IMR-90 (cell line): Measurements from ENCODE around the gene PRR22. TPM values are rescaled to one million over a fixed set of nuclear protein-coding genes. Genes with fewer than 3 reads are reported as not detected.

Experiments
- ATAC-seq: fragments of 200-7000 bp; cut with Tn5 transposase; 2 replicates; pipeline ENCODE4 v1.9.1; 2020; ENCODE audit warnings: low read depth, mild to moderate bottlenecking, moderate library complexity
- BruUV-seq: library from RNA; stranded (reverse); fragments of 400-500 nt; replicated peaks from 2 replicates; lab custom pipeline; 2021; lab: Mats Ljungman, UMichigan
- CTCF ChIA-PET: fragments of 300-600 bp; formaldehyde crosslinking; extraction: SDS; loops from one replicate; lab custom pipeline; 2021; ENCODE audit warnings: antibody characterized with exemption; lab: Yijun Ruan, JAX
- POLR2A ChIA-PET: fragments of 300-600 bp; sonication (Branson Sonifier 250); formaldehyde crosslinking; loops from one replicate; lab custom pipeline; 2022; ENCODE audit warnings: antibody characterized with exemption; ENCODE audit not compliant: unreplicated experiment; lab: Charles Lee
- DNase-seq: peaks from one replicate; pipeline ENCODE4 v3.0.0; 2013
- H2AFZ ChIP-seq: replicated peaks from 2 replicates; pipeline ENCODE3; 2013; ENCODE audit warnings: low read length, mild to moderate bottlenecking; ENCODE audit not compliant: poor library complexity
- H2AK5ac ChIP-seq: 2 replicates; pipeline ENCODE4 v1.6.1; 2013; ENCODE audit warnings: low read depth, low read length, inconsistent platforms
- H2AK9ac ChIP-seq: replicated peaks from 2 replicates; pipeline ENCODE3; 2013; ENCODE audit warnings: mild to moderate bottlenecking, low read depth, low read length, moderate library complexity; ENCODE audit not compliant: poor library complexity
- H2BK120ac ChIP-seq: 2 replicates; pipeline ENCODE4 v1.6.1; 2013; ENCODE audit warnings: low read depth, low read length, inconsistent platforms
- H2BK15ac ChIP-seq: 3 replicates; pipeline ENCODE4 v1.6.1; 2013; ENCODE audit warnings: low read depth, low read length, inconsistent platforms
- H2BK20ac ChIP-seq: 2 replicates; pipeline ENCODE4 v1.6.1; 2013; ENCODE audit warnings: low read depth, mild to moderate bottlenecking, inconsistent platforms, low read length, moderate library complexity
- H2BK5ac ChIP-seq: 2 replicates; pipeline ENCODE4 v1.6.1; 2013; ENCODE audit warnings: mild to moderate bottlenecking, low read depth, low read length, inconsistent platforms; ENCODE audit not compliant: poor library complexity, severe bottlenecking
- H3K14ac ChIP-seq: replicated peaks from 2 replicates; pipeline ENCODE4 v1.6.1; 2013; ENCODE audit warnings: low read depth, low read length, inconsistent platforms
- H3K18ac ChIP-seq: 2 replicates; pipeline ENCODE4 v1.6.1; 2013; ENCODE audit warnings: low read depth, low read length, control low read depth
- H3K23ac ChIP-seq: 2 replicates; pipeline ENCODE4 v1.6.1; 2013; ENCODE audit warnings: low read depth, low read length, inconsistent platforms
- H3K27ac ChIP-seq: 2 replicates; pipeline ENCODE4 v1.5.1; 2013; ENCODE audit warnings: mild to moderate bottlenecking, control low read depth, low read length; ENCODE audit not compliant: insufficient read depth
- H3K27me3 ChIP-seq: 2 replicates; pipeline ENCODE4 v1.6.1; 2013; ENCODE audit warnings: low read length; ENCODE audit not compliant: control insufficient read depth, insufficient read depth
- H3K36me3 ChIP-seq: 2 replicates; pipeline ENCODE4 v1.6.1; 2013; ENCODE audit warnings: low read length, mixed read lengths; ENCODE audit not compliant: control insufficient read depth, insufficient read depth
- H3K4ac ChIP-seq: 2 replicates; pipeline ENCODE4 v1.6.1; 2013; ENCODE audit warnings: low read depth, low read length, inconsistent platforms
- H3K4me1 ChIP-seq: 2 replicates; pipeline ENCODE4 v1.6.1; 2013; ENCODE audit warnings: low read length, mixed read lengths; ENCODE audit not compliant: control insufficient read depth, insufficient read depth
- H3K4me2 ChIP-seq: 2 replicates; pipeline ENCODE4 v1.6.1; 2013; ENCODE audit warnings: low read depth, mild to moderate bottlenecking, control low read depth, low read length, moderate library complexity
- H3K4me3 ChIP-seq: 2 replicates; pipeline ENCODE4 v1.5.1; 2013; ENCODE audit warnings: low read depth, mild to moderate bottlenecking, control low read depth, low read length, moderate library complexity; ENCODE audit not compliant: insufficient read depth
- H3K56ac ChIP-seq: 2 replicates; pipeline ENCODE4 v1.6.1; 2013; ENCODE audit warnings: low read length, inconsistent platforms; ENCODE audit not compliant: insufficient read depth; ENCODE audit errors: extremely low read depth
- H3K79me1 ChIP-seq, 2 experiments: 2 replicates each; pipeline ENCODE4 v1.6.1; 2013; ENCODE audit warnings: low read length in 2 of 2, inconsistent platforms in 1 of 2, low read depth in 1 of 2
- H3K9ac ChIP-seq: 2 replicates; pipeline ENCODE4 v1.6.1; 2013; ENCODE audit warnings: low read depth, low read length, control low read depth
- H3K9me1 ChIP-seq: 2 replicates; pipeline ENCODE4 v1.6.1; 2013; ENCODE audit warnings: low read length, inconsistent platforms; ENCODE audit not compliant: insufficient read depth
- H3K9me3 ChIP-seq: 2 replicates; pipeline ENCODE4 v1.6.1; 2013; ENCODE audit warnings: low read length; ENCODE audit not compliant: control insufficient read depth, insufficient read depth
- H4K20me1 ChIP-seq: 2 replicates; pipeline ENCODE4 v1.6.1; 2013; ENCODE audit warnings: low read length, inconsistent platforms; ENCODE audit not compliant: insufficient read depth
- H4K5ac ChIP-seq: 2 replicates; pipeline ENCODE4 v1.6.1; 2013; ENCODE audit warnings: mild to moderate bottlenecking, low read depth, low read length, control low read depth
- H4K8ac ChIP-seq, 2 experiments: 2 replicates each; pipeline ENCODE4 v1.6.1; 2013; ENCODE audit warnings: low read depth in 2 of 2, low read length in 2 of 2, control low read depth in 1 of 2, inconsistent platforms in 1 of 2
- H4K91ac ChIP-seq: 2 replicates; pipeline ENCODE4 v1.6.1; 2013; ENCODE audit warnings: low read depth, low read length, inconsistent platforms; ENCODE audit not compliant: insufficient read depth
- BHLHE40 ChIP-seq: fragments of 150-350 bp; IDR thresholded peaks from 2 replicates; pipeline ENCODE4 v1.6.1; 2016; ENCODE audit warnings: mild to moderate bottlenecking, low read depth, low read length
- CEBPB ChIP-seq: IDR thresholded peaks from 2 replicates; pipeline ENCODE4 v1.6.1; 2012; ENCODE audit warnings: low read depth, low read length, improper control_type of control experiment
- CHD1 ChIP-seq: IDR thresholded peaks from 2 replicates; pipeline ENCODE4 v1.6.1; 2012; ENCODE audit warnings: low read depth, low read length, improper control_type of control experiment
- CTCF ChIP-seq: conservative IDR thresholded peaks from 2 replicates; pipeline ENCODE4 v1.5.1; 2012; ENCODE audit warnings: mild to moderate bottlenecking, low read depth, low read length, improper control_type of control experiment
- ELK1 ChIP-seq: fragments of 150-350 bp; IDR thresholded peaks from 2 replicates; pipeline ENCODE4 v1.6.1; 2016; ENCODE audit warnings: low read depth, mild to moderate bottlenecking, low read length, moderate library complexity, borderline replicate concordance
- MAFK ChIP-seq: IDR thresholded peaks from 2 replicates; pipeline ENCODE4 v1.6.1; 2012; ENCODE audit warnings: low read depth, low read length, improper control_type of control experiment
- MAZ ChIP-seq: IDR thresholded peaks from 2 replicates; pipeline ENCODE4 v1.6.1; 2012; ENCODE audit warnings: low read depth, mild to moderate bottlenecking, low read length, improper control_type of control experiment, moderate library complexity, borderline replicate concordance
- MXI1 ChIP-seq: IDR thresholded peaks from 2 replicates; pipeline ENCODE4 v1.6.1; 2012; ENCODE audit warnings: low read depth, mild to moderate bottlenecking, low read length, moderate library complexity, borderline replicate concordance
- NFE2L2 ChIP-seq: fragments of 150-350 bp; IDR thresholded peaks from 2 replicates; pipeline ENCODE4 v1.6.1; 2016; ENCODE audit warnings: low read depth, mild to moderate bottlenecking, low read length
- POLR2A ChIP-seq: IDR thresholded peaks from 2 replicates; pipeline ENCODE4 v1.6.1; 2012; ENCODE audit warnings: mild to moderate bottlenecking, low read depth, low read length
- RAD21 ChIP-seq: IDR thresholded peaks from 2 replicates; pipeline ENCODE4 v1.6.1; 2012; ENCODE audit warnings: low read length, improper control_type of control experiment
- RCOR1 ChIP-seq: IDR thresholded peaks from 2 replicates; pipeline ENCODE4 v1.6.1; 2012; ENCODE audit warnings: mild to moderate bottlenecking, low read length, improper control_type of control experiment; ENCODE audit not compliant: insufficient replicate concordance
- SMC3 ChIP-seq: fragments of 150-350 bp; IDR thresholded peaks from 2 replicates; pipeline ENCODE4 v1.6.1; 2016; ENCODE audit warnings: low read depth, mild to moderate bottlenecking, antibody characterized with exemption, low read length, moderate library complexity
- USF2 ChIP-seq: fragments of 150-350 bp; IDR thresholded peaks from 2 replicates; pipeline ENCODE4 v1.6.1; 2017; ENCODE audit warnings: mild to moderate bottlenecking, antibody characterized with exemption, low read length, low read depth
- WGBS, 2 experiments: methylation state at CpG; one replicate each; pipeline versions ENCODE4 v1.1.5 to v1.1.7; 2013; ENCODE audit warnings: missing lambda C conversion rate in 2 of 2; ENCODE audit not compliant: insufficient read length in 1 of 2; ENCODE audit errors: extremely low coverage in 2 of 2; 5-methylcytosine and 5-hydroxymethylcytosine counted together
- dilution Hi-C: fragments of 300-500 bp; cut with HindIII; formaldehyde crosslinking; loops from one replicate; pipeline ENCODE4 v1.14.3; 2018; ENCODE audit warnings: low sequenced_read_pairs; ENCODE audit not compliant: unreplicated experiment
- in situ Hi-C: fragments of 300-500 bp; cut with MboI; formaldehyde crosslinking; loops from 3 replicates; pipeline ENCODE4 v1.14.3; 2019; ENCODE audit warnings: low sequenced_read_pairs, inconsistent platforms, mixed read lengths
- intact Hi-C: fragments of 100-400 bp; cut with micrococcal nuclease; formaldehyde crosslinking; loops from 2 replicates; pipeline ENCODE4 v1.10.0; 2022
- polyA plus RNA-seq, 3 experiments: library from polyadenylated mRNA; depleted of rRNA; stranded (reverse); fragments of >200 nt; gene quantifications; 2 replicates each; pipeline ENCODE4 v1.2.3, GENCODE V29; 2012; ENCODE audit warnings: low replicate concordance in 1 of 3
- total RNA-seq: library from RNA; depleted of rRNA; stranded (reverse); fragments of >200 nt; gene quantifications from 2 replicates; pipeline ENCODE4 v1.2.3, GENCODE V29; 2012

PRR22 gene
- total and polyA plus RNA-seq, 2 of the 4 experiments (the other 2 are of a cell fraction): 0.92 TPM; not detected in 1

GRCh38 chr19:5811117-5811516 lies 26.6 kb upstream of the PRR22 start:
- CTCF ChIA-PET: no interaction called here
- H4K5ac ChIP-seq: no peak overlapping the region
- ATAC-seq (no peak), DNase-seq (no peak)
- H3K79me1 ChIP-seq: no peaks in the 10 kb centered on the region
- H2AK9ac ChIP-seq: no peak overlapping the region
- H2AK5ac ChIP-seq: no peak overlapping the region
- in situ Hi-C loops (no loop called here), intact Hi-C loops (no loop called here), dilution Hi-C loops (no loop called here)
- H2BK5ac ChIP-seq: no peak overlapping the region
- H3K27ac ChIP-seq: no peak overlapping the region
- H2BK120ac ChIP-seq: no peak overlapping the region
- no peak overlapping the region for H2BK20ac ChIP-seq
- no peak overlapping the region for H4K8ac ChIP-seq
- no peak overlapping the region for H3K9ac ChIP-seq
- H3K9me1 ChIP-seq: no peaks in the 10 kb centered on the region
- H3K4me2 ChIP-seq: no peak overlapping the region
- no peak overlapping the region for H2BK15ac ChIP-seq
- no peaks in the 10 kb centered on the region for H3K36me3 ChIP-seq
- H3K14ac ChIP-seq: no peak overlapping the region
- H3K4me3 ChIP-seq: no peak overlapping the region
- H4K91ac ChIP-seq: no peak overlapping the region
- 84% methylated on average over 4 of the region's 4 CpGs; no CpG with 5 or more reads in 1 of the 2 experiments for WGBS, 2 experiments
- TF ChIP-seq USF2 (no peak), CEBPB (no peak), SMC3 (no peak), BHLHE40 (no peak), MAFK (no peak), NFE2L2 (no peak), CTCF (no peak), RCOR1 (no peak), CHD1 (no peak), MXI1 (no peak), ELK1 (no peak), MAZ (no peak), RAD21 (no peak), POLR2A (no peak)
- no peak overlapping the region for H3K18ac ChIP-seq
- H3K9me3 ChIP-seq: no peaks in the 10 kb centered on the region
- H3K4ac ChIP-seq: no peak overlapping the region
- BruUV-seq: no TSS peak
- H4K20me1 ChIP-seq: no peaks in the 10 kb centered on the region
- H3K56ac ChIP-seq: no peak overlapping the region
- no peaks in the 10 kb centered on the region for H3K4me1 ChIP-seq
- no peak overlapping the region for H3K23ac ChIP-seq
- peaks cover 17% of the 10 kb centered on the region for H3K27me3 ChIP-seq
- POLR2A ChIA-PET: no interaction called here
- H2AFZ ChIP-seq: no peak overlapping the region
